Astrocyte (in vitro differentiated cells and primary cell): Measurements from ENCODE around the gene KEL. TPM values are rescaled to one million over a fixed set of nuclear protein-coding genes. Genes with fewer than 3 reads are reported as not detected.

Experiments used
- DNase-seq: peaks from one replicate; pipeline ENCODE4 v3.0.0-alpha.2; 2010; ENCODE audit warnings: low read depth
- FAIRE-seq: peaks from 2 replicates; lab custom pipeline; 2011; peaks lifted over from hg19 to GRCh38; lab: Jason Lieb, UNC
- H2AFZ ChIP-seq: 2 replicates; pipeline ENCODE4 v1.6.0; 2012; ENCODE audit warnings: low read depth, low read length, inconsistent platforms
- H3K27ac ChIP-seq: 2 replicates; pipeline ENCODE4 v1.5.1; 2011; ENCODE audit warnings: low read depth, low read length, inconsistent platforms
- H3K27me3 ChIP-seq: 2 replicates; pipeline ENCODE4 v1.6.0; 2011; ENCODE audit warnings: low read length, inconsistent platforms; ENCODE audit not compliant: insufficient read depth
- H3K36me3 ChIP-seq: 2 replicates; pipeline ENCODE4 v1.5.1; 2011; ENCODE audit warnings: low read length, inconsistent platforms; ENCODE audit not compliant: insufficient read depth
- H3K4me1 ChIP-seq: 2 replicates; pipeline ENCODE4 v1.5.1; 2011; ENCODE audit warnings: low read length, inconsistent platforms; ENCODE audit not compliant: insufficient read depth
- H3K4me2 ChIP-seq: 2 replicates; pipeline ENCODE4 v1.6.0; 2012; ENCODE audit warnings: low read length, inconsistent platforms
- H3K4me3 ChIP-seq: 2 replicates; pipeline ENCODE4 v1.5.1; 2011; ENCODE audit warnings: low read depth, mild to moderate bottlenecking, low read length, inconsistent platforms; ENCODE audit not compliant: insufficient read depth
- H3K79me2 ChIP-seq: 2 replicates; pipeline ENCODE4 v1.6.0; 2012; ENCODE audit warnings: mild to moderate bottlenecking, low read length, inconsistent platforms; ENCODE audit not compliant: insufficient read depth
- H3K9ac ChIP-seq: 2 replicates; pipeline ENCODE4 v1.6.0; 2012; ENCODE audit warnings: mild to moderate bottlenecking, low read length, inconsistent platforms
- H3K9me3 ChIP-seq: 2 replicates; pipeline ENCODE4 v1.5.1; 2012; ENCODE audit warnings: low read depth, mild to moderate bottlenecking, low read length, inconsistent platforms; ENCODE audit not compliant: insufficient read depth
- H4K20me1 ChIP-seq: 2 replicates; pipeline ENCODE4 v1.6.0; 2012; ENCODE audit warnings: low read length, inconsistent platforms; ENCODE audit not compliant: insufficient read depth
- H3K27ac Mint-ChIP-seq: one replicate; pipeline ENCODE4 v1.8.0; 2021; ENCODE audit warnings: mild to moderate bottlenecking, mixed read lengths; ENCODE audit not compliant: unreplicated experiment
- H3K27me3 Mint-ChIP-seq: one replicate; pipeline ENCODE4 v1.8.0; 2021; ENCODE audit warnings: low read depth, mixed read lengths; ENCODE audit not compliant: unreplicated experiment
- H3K36me3 Mint-ChIP-seq: one replicate; pipeline ENCODE4 v1.8.0; 2021; ENCODE audit warnings: low read depth, mixed read lengths; ENCODE audit not compliant: unreplicated experiment
- H3K4me1 Mint-ChIP-seq: one replicate; pipeline ENCODE4 v1.8.0; 2021; ENCODE audit warnings: low read depth, mixed read lengths; ENCODE audit not compliant: unreplicated experiment
- H3K4me3 Mint-ChIP-seq: one replicate; pipeline ENCODE4 v1.8.0; 2021; ENCODE audit warnings: mild to moderate bottlenecking, moderate library complexity, mixed read lengths; ENCODE audit not compliant: unreplicated experiment
- H3K9me3 Mint-ChIP-seq: one replicate; pipeline ENCODE4 v1.8.0; 2021; ENCODE audit warnings: mild to moderate bottlenecking, mixed read lengths; ENCODE audit not compliant: unreplicated experiment
- CTCF ChIP-seq: IDR thresholded peaks from 2 replicates; pipeline ENCODE4 v1.5.1; 2011; ENCODE audit warnings: low read depth, mild to moderate bottlenecking, inconsistent platforms, low read length, moderate library complexity; ENCODE audit not compliant: insufficient read depth
- EZH2 ChIP-seq: IDR thresholded peaks from 2 replicates; pipeline ENCODE4 v1.6.1; 2012; ENCODE audit warnings: mild to moderate bottlenecking, low read length, inconsistent platforms; ENCODE audit not compliant: insufficient read depth
- total RNA-seq: library from RNA; stranded (reverse); gene quantifications from 2 replicates; pipeline ENCODE4 v1.2.1, GENCODE V29; 2021

Gene KEL
- total RNA-seq, 1 donor from 2014 or later: not detected

GRCh38 chr7:142898377-142899170, 63.6 kb downstream of the KEL start:
- H3K27ac ChIP-seq: no peak overlapping the region
- TF ChIP-seq EZH2 (no peak), CTCF (no peak)
- H3K79me2 ChIP-seq: no peaks in the 10 kb centered on the region
- peaks cover 3% of the 10 kb centered on the region for H3K27me3 ChIP-seq
- Mint-ChIP-seq H3K9me3 (peaks cover 7% of the 10 kb centered on the region), H3K27me3 (peaks cover 40% of the 10 kb centered on the region), H3K36me3 (peaks cover 4% of the 10 kb centered on the region), H3K27ac (no peak overlapping the region), H3K4me3 (no peak overlapping the region), H3K4me1 (no peaks in the 10 kb centered on the region)
- H3K9me3 ChIP-seq: no peaks in the 10 kb centered on the region
- no peak for DNase-seq
- FAIRE-seq: no peak
- H3K4me2 ChIP-seq: no peak overlapping the region
- no peak overlapping the region for H3K4me3 ChIP-seq
- H3K9ac ChIP-seq: no peak overlapping the region
- H3K4me1 ChIP-seq: no peaks in the 10 kb centered on the region
- H2AFZ ChIP-seq: no peak overlapping the region
- H4K20me1 ChIP-seq: no peaks in the 10 kb centered on the region
- no peaks in the 10 kb centered on the region for H3K36me3 ChIP-seq

- TF ChIP-seq EZH2 (no peak), CTCF (no peak)
- no peaks in the 10 kb centered on the region for H3K9me3 ChIP-seq
- DNase-seq (no peak), FAIRE-seq (no peak)
- Mint-ChIP-seq H3K4me3 (no peak overlapping the region), H3K27ac (no peak overlapping the region), H3K36me3 (peaks cover 4% of the 10 kb centered on the region), H3K27me3 (peaks cover 43% of the 10 kb centered on the region), H3K9me3 (peaks cover 6% of the 10 kb centered on the region), H3K4me1 (no peaks in the 10 kb centered on the region)
- no peaks in the 10 kb centered on the region for H4K20me1 ChIP-seq
- H3K9ac ChIP-seq: no peak overlapping the region
- no peak overlapping the region for H3K27ac ChIP-seq
- no peak overlapping the region for H3K4me2 ChIP-seq
- no peak overlapping the region for H3K4me3 ChIP-seq
- peaks cover 3% of the 10 kb centered on the region for H3K27me3 ChIP-seq
- no peak overlapping the region for H2AFZ ChIP-seq
- no peaks in the 10 kb centered on the region for H3K36me3 ChIP-seq
- H3K4me1 ChIP-seq: no peaks in the 10 kb centered on the region
- no peaks in the 10 kb centered on the region for H3K79me2 ChIP-seq
Measured at GRCh38 chr7:142897691-142898090, 64.5 kb downstream of the KEL start.

GRCh38 chr7:142896741-142897379, 65.3 kb downstream of the KEL start:
- Histone ChIP-seq H3K4me1 (no peaks in the 10 kb centered on the region), H3K9ac (no peak overlapping the region), H3K27ac (no peak overlapping the region), H3K79me2 (no peaks in the 10 kb centered on the region), H3K36me3 (no peaks in the 10 kb centered on the region), H4K20me1 (no peaks in the 10 kb centered on the region), H3K27me3 (peaks cover 3% of the 10 kb centered on the region), H3K4me3 (no peak overlapping the region), H2AFZ (no peak overlapping the region), H3K9me3 (no peaks in the 10 kb centered on the region), H3K4me2 (no peak overlapping the region)
- Mint-ChIP-seq H3K9me3 (peaks cover 1% of the 10 kb centered on the region), H3K27me3 (peaks cover 46% of the 10 kb centered on the region), H3K27ac (no peak overlapping the region), H3K4me3 (no peak overlapping the region), H3K36me3 (peaks cover 4% of the 10 kb centered on the region), H3K4me1 (no peaks in the 10 kb centered on the region)
- DNase-seq (no peak), FAIRE-seq (no peak)
- no peak for TF ChIP-seq EZH2
